Neuronal stem cell (in vitro differentiated cells): ENCODE data around the gene OR13C3.

Source experiments
- DNase-seq: peaks from one replicate; pipeline ENCODE4 v3.0.0-alpha.2; 2013; ENCODE audit warnings: low spot score
- H2AFZ ChIP-seq: one replicate; pipeline ENCODE4 v1.6.1; 2013; ENCODE audit warnings: mild to moderate bottlenecking, low read length, inconsistent platforms
- H2AK5ac ChIP-seq: 2 replicates; pipeline ENCODE4 v1.6.1; 2013; ENCODE audit warnings: low read depth, mild to moderate bottlenecking, inconsistent platforms, low read length, moderate library complexity, mixed read lengths
- H2BK120ac ChIP-seq: 2 replicates; pipeline ENCODE4 v1.6.1; 2013; ENCODE audit warnings: low read depth, mild to moderate bottlenecking, inconsistent platforms, low read length, moderate library complexity, mixed read lengths
- H2BK12ac ChIP-seq: one replicate; pipeline ENCODE4 v1.6.1; 2013; ENCODE audit warnings: low read length, inconsistent platforms
- H2BK15ac ChIP-seq: 2 replicates; pipeline ENCODE4 v1.6.1; 2013; ENCODE audit warnings: mild to moderate bottlenecking, low read length, inconsistent platforms, mixed read lengths
- H2BK5ac ChIP-seq: one replicate; pipeline ENCODE4 v1.6.1; 2013; ENCODE audit warnings: inconsistent platforms, mild to moderate bottlenecking, low read length, moderate library complexity
- H3K14ac ChIP-seq: one replicate; pipeline ENCODE4 v1.6.1; 2013; ENCODE audit warnings: low read length, inconsistent platforms
- H3K18ac ChIP-seq: 2 replicates; pipeline ENCODE4 v1.6.1; 2013; ENCODE audit warnings: low read length, inconsistent platforms
- H3K23ac ChIP-seq: 2 replicates; pipeline ENCODE4 v1.6.1; 2013; ENCODE audit warnings: low read depth, mild to moderate bottlenecking, mixed read lengths, low read length, inconsistent platforms; ENCODE audit not compliant: poor library complexity
- H3K27ac ChIP-seq: replicated peaks from 3 replicates; pipeline ENCODE4 v1.5.1; 2013; ENCODE audit warnings: low read length, inconsistent platforms
- H3K27me3 ChIP-seq, 3 experiments: 2 replicates each; pipeline ENCODE4 v1.6.1; 2013; ENCODE audit warnings: low read length in 3 of 3, mild to moderate bottlenecking in 2 of 3, inconsistent platforms in 1 of 3, low read depth in 1 of 3, mixed read lengths in 1 of 3, moderate library complexity in 1 of 3; ENCODE audit not compliant: control insufficient read depth in 3 of 3, insufficient read depth in 3 of 3
- H3K36me3 ChIP-seq, 2 donors: replicated peaks in 1 of 2; 2 replicates each; pipeline ENCODE4 v1.6.1; 2013; ENCODE audit warnings: low read length in 2 of 2; ENCODE audit not compliant: control insufficient read depth in 2 of 2, insufficient read depth in 2 of 2
- H3K4ac ChIP-seq: 2 replicates; pipeline ENCODE4 v1.6.1; 2013; ENCODE audit warnings: inconsistent platforms, mild to moderate bottlenecking, low read length, moderate library complexity
- H3K4me1 ChIP-seq, 2 donors: 1 replicate in 1 of 2; 2 replicates in 1 of 2; pipeline ENCODE4 v1.6.1; 2013; ENCODE audit warnings: low read length in 2 of 2, low read depth in 1 of 2; ENCODE audit not compliant: control insufficient read depth in 2 of 2, insufficient read depth in 1 of 2
- H3K4me2 ChIP-seq: one replicate; pipeline ENCODE4 v1.6.1; 2013; ENCODE audit warnings: mild to moderate bottlenecking, low read length, inconsistent platforms; ENCODE audit not compliant: insufficient read depth, poor library complexity, severe bottlenecking
- H3K4me3 ChIP-seq, 2 donors: 2 replicates each; pipeline ENCODE4 v1.5.1; 2013; ENCODE audit warnings: low read length in 2 of 2, mild to moderate bottlenecking in 2 of 2, inconsistent platforms in 1 of 2, moderate library complexity in 1 of 2
- H3K79me1 ChIP-seq: one replicate; pipeline ENCODE4 v1.6.1; 2013; ENCODE audit warnings: low read depth, mild to moderate bottlenecking, inconsistent platforms, low read length, moderate library complexity
- H3K9ac ChIP-seq: one replicate; pipeline ENCODE4 v1.6.1; 2013; ENCODE audit warnings: mild to moderate bottlenecking, low read depth, low read length, inconsistent platforms; ENCODE audit not compliant: poor library complexity
- H3K9me3 ChIP-seq, 2 donors: replicated peaks in 1 of 2; 2 replicates each; pipeline versions ENCODE3 to v1.6.1; 2013; ENCODE audit warnings: low read length in 2 of 2, mild to moderate bottlenecking in 2 of 2, inconsistent platforms in 1 of 2, low read depth in 1 of 2, mixed read lengths in 1 of 2, moderate library complexity in 1 of 2; ENCODE audit not compliant: control insufficient read depth in 2 of 2, insufficient read depth in 1 of 2
- H4K8ac ChIP-seq: one replicate; pipeline ENCODE4 v1.6.1; 2013; ENCODE audit warnings: low read depth, mild to moderate bottlenecking, inconsistent platforms, low read length, moderate library complexity
- H4K91ac ChIP-seq: one replicate; pipeline ENCODE4 v1.6.1; 2013; ENCODE audit warnings: low read length, low read depth, mild to moderate bottlenecking, inconsistent platforms; ENCODE audit not compliant: poor library complexity
- WGBS, 2 donors: extraction: QIAGEN DNeasy Blood & Tissue Kit; methylation state at CpG; one replicate each; pipeline ENCODE4 v1.1.7; 2013; ENCODE audit warnings: missing lambda C conversion rate in 2 of 2, mixed read lengths in 1 of 2; ENCODE audit not compliant: insufficient read length in 2 of 2, insufficient replicate concordance in 1 of 2; ENCODE audit errors: extremely low coverage in 2 of 2; 5-methylcytosine and 5-hydroxymethylcytosine counted together

Gene OR13C3

DNA sequence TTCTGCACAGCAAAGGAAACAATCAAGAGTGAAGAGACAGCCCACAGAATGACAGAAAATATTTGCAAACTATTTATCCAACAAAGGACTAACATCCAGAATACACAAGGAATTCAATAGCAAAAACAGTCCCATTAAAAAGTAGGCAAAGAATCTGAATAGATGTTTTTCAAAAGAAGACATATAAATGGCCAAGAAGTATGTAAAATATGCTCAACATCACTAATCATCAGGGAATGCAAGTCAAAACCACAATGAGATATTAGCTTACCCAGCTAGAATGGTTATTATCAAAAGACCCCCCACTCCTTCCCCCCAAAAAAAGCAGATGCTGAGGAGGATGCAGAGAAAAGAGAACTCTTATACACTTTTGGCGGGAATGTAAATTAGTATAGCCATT is 18.9 kb upstream of the OR13C3 start:
- WGBS, 2 donors: no CpG with 5 or more reads among the region's 1 CpG

DNA sequence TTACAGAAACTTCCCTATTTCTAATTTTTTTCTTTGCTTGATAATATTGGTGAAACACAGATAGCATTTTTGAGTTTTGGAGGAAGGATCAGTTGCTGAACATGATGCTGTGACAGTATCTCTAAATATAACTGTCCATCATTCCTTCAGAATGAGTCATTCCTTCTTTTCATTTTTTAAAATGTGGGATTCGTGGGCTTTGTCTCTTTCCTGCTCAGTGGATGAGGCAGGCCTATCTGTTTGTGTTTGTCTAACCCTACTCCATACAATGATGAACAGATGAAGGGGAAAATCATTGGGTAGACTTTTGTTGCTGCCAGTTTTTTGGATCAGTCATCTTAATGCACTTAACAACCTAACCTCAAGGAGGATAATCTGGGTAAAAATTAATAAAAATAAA is 16.6 kb upstream of the OR13C3 start:
- peaks cover 0 to 2% of the 10 kb centered on the region in 2 donors for H3K4me1 ChIP-seq
- no peak overlapping the region for H3K4me2 ChIP-seq
- WGBS, 2 donors: no CpG with 5 or more reads among the region's 1 CpG
- no peak overlapping the region for H3K4ac ChIP-seq
- H2AFZ ChIP-seq: no peak overlapping the region
- H3K36me3 ChIP-seq: no peaks in the 10 kb centered on the region
- H3K9ac ChIP-seq: no peak overlapping the region
- DNase-seq: no peak
- H3K18ac ChIP-seq: no peak overlapping the region
- H2BK5ac ChIP-seq: no peak overlapping the region
- H3K4me3 ChIP-seq: no peak overlapping the region
- no peak overlapping the region for H3K27ac ChIP-seq
- H2BK12ac ChIP-seq: no peak overlapping the region
- no peaks in the 10 kb centered on the region for H3K79me1 ChIP-seq
- no peak overlapping the region for H4K91ac ChIP-seq
- H2AK5ac ChIP-seq: no peak overlapping the region
- H2BK120ac ChIP-seq: no peak overlapping the region
- no peaks in the 10 kb centered on the region for H3K9me3 ChIP-seq
- no peak overlapping the region for H4K8ac ChIP-seq
- H3K27me3 ChIP-seq: no peaks in the 10 kb centered on the region
- H2BK15ac ChIP-seq: no peak overlapping the region
- H3K14ac ChIP-seq: no peak overlapping the region
- no peak overlapping the region for H3K23ac ChIP-seq

More for the DNA sequence above, 18.9 kb upstream of the OR13C3 start:
- no peak overlapping the region for H3K23ac ChIP-seq
- peaks cover 0 to 2% of the 10 kb centered on the region in 2 donors for H3K4me1 ChIP-seq
- no peak overlapping the region for H3K4me3 ChIP-seq
- H2BK120ac ChIP-seq: no peak overlapping the region
- H3K79me1 ChIP-seq: no peaks in the 10 kb centered on the region
- no peak overlapping the region for H3K4ac ChIP-seq
- H3K9ac ChIP-seq: no peak overlapping the region
- H2BK5ac ChIP-seq: no peak overlapping the region
- no peaks in the 10 kb centered on the region for H3K27me3 ChIP-seq
- no peaks in the 10 kb centered on the region for H3K9me3 ChIP-seq
- H3K27ac ChIP-seq: no peak overlapping the region
- no peak overlapping the region for H2BK15ac ChIP-seq
- DNase-seq: no peak
- no peak overlapping the region for H3K18ac ChIP-seq
- no peak overlapping the region for H4K8ac ChIP-seq
- H2AK5ac ChIP-seq: no peak overlapping the region
- H4K91ac ChIP-seq: no peak overlapping the region
- no peak overlapping the region for H2BK12ac ChIP-seq
- H3K4me2 ChIP-seq: no peak overlapping the region
- no peak overlapping the region for H3K14ac ChIP-seq
- H3K36me3 ChIP-seq: no peaks in the 10 kb centered on the region
- no peak overlapping the region for H2AFZ ChIP-seq

DNA sequence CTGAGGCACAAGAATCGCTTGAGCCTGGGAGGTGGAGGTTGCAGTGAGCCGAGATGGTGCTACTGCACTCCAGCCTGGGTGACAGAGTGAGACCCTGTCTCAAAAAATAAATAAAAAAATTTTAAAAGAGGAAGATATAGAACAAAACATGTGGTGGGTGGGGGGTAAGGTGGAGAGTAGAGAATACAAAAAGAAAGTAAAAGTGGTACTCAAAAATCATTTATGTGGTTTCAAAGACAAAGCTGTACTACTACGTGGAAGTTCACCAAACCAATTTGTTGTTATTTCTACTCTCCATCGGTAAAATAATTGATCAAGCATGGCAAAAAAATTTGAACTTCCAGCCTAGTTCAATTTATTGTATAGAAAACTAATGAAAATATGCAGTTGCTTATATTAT is 8.0 kb upstream of the OR13C3 start:
- Histone ChIP-seq H3K9me3 (no peaks in the 10 kb centered on the region), H2AK5ac (no peak overlapping the region), H4K91ac (no peak overlapping the region), H3K14ac (no peak overlapping the region), H3K79me1 (no peaks in the 10 kb centered on the region), H2BK15ac (no peak overlapping the region), H2BK5ac (no peak overlapping the region), H3K9ac (no peak overlapping the region), H3K4me1 (no peaks in the 10 kb centered on the region), H3K23ac (no peak overlapping the region), H3K27ac (no peak overlapping the region), H3K27me3 (no peaks in the 10 kb centered on the region), H3K18ac (no peak overlapping the region), H3K4me2 (no peak overlapping the region), H2BK120ac (no peak overlapping the region), H3K4me3 (no peak overlapping the region), H4K8ac (no peak overlapping the region), H3K36me3 (no peaks in the 10 kb centered on the region), H2AFZ (no peak overlapping the region), H3K4ac (no peak overlapping the region), H2BK12ac (no peak overlapping the region)
- no CpG with 5 or more reads among the region's 4 CpGs for WGBS, 2 donors
- no peak for DNase-seq

DNA sequence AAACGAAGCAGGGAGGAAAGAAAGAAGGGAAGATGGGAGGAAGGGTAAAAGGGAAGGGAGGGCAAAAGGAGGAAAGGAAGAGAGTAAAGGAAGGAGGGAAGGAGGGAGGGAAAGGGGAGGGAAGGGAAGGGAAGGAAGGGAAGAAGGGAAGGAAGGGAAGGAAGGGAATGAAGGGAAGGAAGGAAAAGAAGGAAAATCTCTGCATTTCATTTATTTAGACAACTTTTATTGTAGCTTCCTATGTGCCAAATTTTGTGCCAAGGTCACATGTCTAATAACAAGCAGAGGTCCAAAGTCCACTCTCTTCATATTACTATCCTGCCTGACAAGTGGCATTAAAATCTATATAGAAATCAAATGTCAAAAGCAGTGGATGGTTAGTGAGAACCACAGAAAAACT is 2.6 kb upstream of the OR13C3 start:
- WGBS, 2 donors: no CpG with 5 or more reads among the region's 1 CpG
- H2BK12ac ChIP-seq: no peak overlapping the region

More for the DNA sequence above, 2.6 kb upstream of the OR13C3 start:
- Histone ChIP-seq H3K23ac (no peak overlapping the region), H3K4ac (no peak overlapping the region), H2BK120ac (no peak overlapping the region), H4K91ac (no peak overlapping the region), H3K4me2 (no peak overlapping the region), H3K9ac (no peak overlapping the region), H3K9me3 (no peaks in the 10 kb centered on the region), H3K27me3 (no peaks in the 10 kb centered on the region), H2AFZ (no peak overlapping the region), H2BK5ac (no peak overlapping the region), H3K27ac (no peak overlapping the region), H3K14ac (no peak overlapping the region), H3K79me1 (no peaks in the 10 kb centered on the region), H3K18ac (no peak overlapping the region), H2AK5ac (no peak overlapping the region), H3K4me1 (no peaks in the 10 kb centered on the region), H3K36me3 (no peaks in the 10 kb centered on the region), H2BK15ac (no peak overlapping the region), H3K4me3 (no peak overlapping the region), H4K8ac (no peak overlapping the region)
- DNase-seq: no peak
